Lower leg skin (tissue), 3 donors: ENCODE data around the gene EME2.

Experiments
- CTCF ChIP-seq, 3 donors: fragments of 450-650 bp; IDR thresholded peaks; one replicate each; pipeline ENCODE4 v1.5.1; 2016; ENCODE audit warnings: antibody characterized with exemption in 3 of 3, mild to moderate bottlenecking in 3 of 3, moderate library complexity in 2 of 3
- POLR2A ChIP-seq, 2 donors: fragments of 450-650 bp; IDR thresholded peaks; one replicate each; pipeline ENCODE4 v1.6.1; 2016 to 2017; ENCODE audit warnings: antibody characterized with exemption in 2 of 2, mild to moderate bottlenecking in 1 of 2, moderate library complexity in 1 of 2

- TF ChIP-seq CTCF (IDR thresholded peaks at IDR 0.05), result no peak
- no peak for TF ChIP-seq POLR2A (IDR thresholded peaks at IDR 0.05)
These were observed 28.2 kb upstream of the EME2 start for GRCh38 chr16:1744338-1744840.
